CD8-positive, alpha-beta memory T cell (primary cell): Measurements from ENCODE around the gene TXLNB. TPM values are rescaled to one million over a fixed set of nuclear protein-coding genes. Genes with fewer than 3 reads are reported as not detected.

Experiments
- CTCF ChIA-PET: fragments of 350-600 bp; sonication (Branson Sonifier 250); formaldehyde crosslinking; loops from one replicate; lab custom pipeline; 2021; ENCODE audit warnings: antibody characterized with exemption; lab: Charles Lee
- POLR2A ChIA-PET: fragments of 350-600 bp; sonication (Branson Sonifier 250); formaldehyde crosslinking; loops from one replicate; lab custom pipeline; 2021; ENCODE audit warnings: antibody characterized with exemption; lab: Charles Lee
- DNase-seq, 5 donors: peaks; one replicate each; pipeline versions ENCODE4 v3.0.0 to v3.0.0-alpha.2; 2020 to 2022; ENCODE audit warnings: mixed read lengths in 1 of 5
- H3K27ac ChIP-seq: one replicate; pipeline ENCODE4 v1.7.0; 2013; ENCODE audit warnings: low read depth, mild to moderate bottlenecking, low read length, moderate library complexity
- H3K27me3 ChIP-seq: 2 replicates; pipeline ENCODE4 v1.7.0; 2013; ENCODE audit warnings: low read length, mild to moderate bottlenecking; ENCODE audit not compliant: insufficient read depth, poor library complexity, severe bottlenecking
- H3K36me3 ChIP-seq: 2 replicates; pipeline ENCODE4 v1.7.0; 2013; ENCODE audit warnings: mild to moderate bottlenecking, low read length, moderate library complexity; ENCODE audit not compliant: insufficient read depth
- H3K4me1 ChIP-seq: 2 replicates; pipeline ENCODE4 v1.7.0; 2013; ENCODE audit warnings: mild to moderate bottlenecking, low read length, moderate library complexity; ENCODE audit not compliant: insufficient read depth
- H3K4me3 ChIP-seq: 2 replicates; pipeline ENCODE4 v1.7.0; 2013; ENCODE audit warnings: mild to moderate bottlenecking, low read length
- H3K9me3 ChIP-seq: 2 replicates; pipeline ENCODE4 v1.7.0; 2013; ENCODE audit warnings: mild to moderate bottlenecking, low read length
- H3K27ac Mint-ChIP-seq, 8 donors: one replicate each; pipeline ENCODE4 v1.8.0; 2020 to 2021; ENCODE audit warnings: mixed read lengths in 8 of 8, mild to moderate bottlenecking in 6 of 8, inconsistent platforms in 3 of 8, moderate library complexity in 3 of 8
- H3K27me3 Mint-ChIP-seq, 2 donors: one replicate each; pipeline ENCODE4 v1.8.0; 2020 to 2021; ENCODE audit warnings: mixed read lengths in 2 of 2, mild to moderate bottlenecking in 1 of 2, moderate library complexity in 1 of 2
- H3K36me3 Mint-ChIP-seq, 3 donors: one replicate each; pipeline ENCODE4 v1.8.0; 2020 to 2021; ENCODE audit warnings: mixed read lengths in 3 of 3, inconsistent platforms in 1 of 3, mild to moderate bottlenecking in 1 of 3
- H3K4me1 Mint-ChIP-seq, 3 donors: one replicate each; pipeline ENCODE4 v1.8.0; 2020 to 2021; ENCODE audit warnings: mixed read lengths in 3 of 3, inconsistent platforms in 1 of 3, mild to moderate bottlenecking in 1 of 3
- H3K4me3 Mint-ChIP-seq, 7 donors: one replicate each; pipeline ENCODE4 v1.8.0; 2020 to 2021; ENCODE audit warnings: mixed read lengths in 7 of 7, mild to moderate bottlenecking in 6 of 7, moderate library complexity in 4 of 7, inconsistent platforms in 2 of 7
- H3K9me3 Mint-ChIP-seq, 5 donors: one replicate each; pipeline ENCODE4 v1.8.0; 2020 to 2022; ENCODE audit warnings: mixed read lengths in 5 of 5, mild to moderate bottlenecking in 3 of 5, moderate library complexity in 2 of 5, inconsistent platforms in 1 of 5
- polyA plus RNA-seq: library from polyadenylated mRNA; unstranded; fragments of 300-500 nt; fragmentation: Illumina TruSeq; gene quantifications from one replicate; pipeline ENCODE4 v1.2.3, GENCODE V29; 2021
- total RNA-seq, 2 experiments: library from RNA; stranded (reverse); gene quantifications; one replicate each; pipeline ENCODE4 v1.2.3, GENCODE V29; 2021

Gene TXLNB
- total RNA-seq (under 1 TPM; 0.13 to 0.47 TPM), polyA plus RNA-seq (0.35 TPM)

DNA sequence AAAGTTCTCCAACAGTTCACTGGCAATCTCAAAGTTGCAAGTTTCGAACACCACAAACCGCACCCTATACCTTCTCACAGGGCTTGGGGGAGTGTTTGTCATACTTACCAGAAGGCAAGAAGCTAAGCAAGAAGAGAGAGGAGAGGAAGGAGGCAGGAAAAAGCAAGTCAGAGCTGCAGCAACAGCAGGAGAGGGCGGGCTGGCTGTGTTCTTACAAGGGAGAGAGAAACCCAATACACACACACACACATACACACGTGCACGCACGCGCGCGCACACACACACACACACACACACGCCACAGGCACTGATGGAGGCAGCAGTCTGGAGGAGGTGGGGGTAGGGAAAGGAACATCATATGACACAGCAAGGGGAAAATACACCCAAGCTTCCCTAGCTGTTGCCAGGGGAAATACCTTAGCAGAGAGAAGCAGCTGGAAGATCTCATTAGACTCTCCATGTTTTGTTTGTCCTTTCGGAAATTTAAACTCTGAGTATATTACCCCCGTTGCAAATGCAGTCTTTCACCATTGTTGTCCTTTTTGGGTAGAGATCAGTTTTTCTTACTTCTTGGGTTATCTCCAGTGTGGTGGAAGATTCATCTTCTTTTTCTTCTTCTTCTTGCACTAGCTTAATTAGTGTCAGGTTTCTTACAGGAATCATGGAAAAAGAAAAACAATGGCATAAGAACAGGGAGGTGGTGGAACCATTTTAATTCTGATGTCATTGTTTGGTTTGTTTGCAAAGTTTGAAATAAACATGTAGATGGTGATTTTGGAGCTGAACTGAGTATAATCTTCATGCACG, at the start of gene TXLNB:
Gene TXLNB, minus strand, starts transcription at position 186 of the 807 bp plus-strand sequence. CDS start 3,099 bp downstream, outside the sequence.
- peak within 1 kb of the TSS; percentile 42 for H3K4me3 ChIP-seq
- ChIA-PET POLR2A (interaction anchor here (0.5 to 3.0 kb wide), 11 partner anchors 26 to 510 kb away, joined by 3 to 35 read pairs (median 3); partner anchors contain the start of genes CITED2 and HECA), CTCF (interaction anchor here (0.9 to 4.6 kb wide), 19 partner anchors 17 to 477 kb away, joined by 3 to 23 read pairs (median 4); partner anchors contain the start of genes CITED2 and REPS1)
- H3K27me3 ChIP-seq = no peaks in the 10 kb centered on the region
- H3K36me3 Mint-ChIP-seq = peaks cover 2 to 8% (median 3%) of the 10 kb centered on the region in 3 donors
- H3K9me3 ChIP-seq = no peaks in the 10 kb centered on the region
- H3K27ac Mint-ChIP-seq = peak within 1 kb of the TSS; percentile 84 to 98 (median 96)
- peaks cover 0 to 2% of the 10 kb centered on the region in 2 donors for H3K27me3 Mint-ChIP-seq
- peak; percentile 54 to 90 (median 82) for DNase-seq
- H3K36me3 ChIP-seq = no peaks in the 10 kb centered on the region
- peaks cover 43% of the 10 kb centered on the region for H3K4me1 ChIP-seq
- H3K4me1 Mint-ChIP-seq = peaks cover 60 to 81% (median 69%) of the 10 kb centered on the region in 3 donors
- peak within 1 kb of the TSS; percentile 73 to 91 (median 85) for H3K4me3 Mint-ChIP-seq
- H3K9me3 Mint-ChIP-seq = peaks cover 0 to 2% (median 0%) of the 10 kb centered on the region in 5 donors
- peak within 1 kb of the TSS; percentile 77 for H3K27ac ChIP-seq

DNA sequence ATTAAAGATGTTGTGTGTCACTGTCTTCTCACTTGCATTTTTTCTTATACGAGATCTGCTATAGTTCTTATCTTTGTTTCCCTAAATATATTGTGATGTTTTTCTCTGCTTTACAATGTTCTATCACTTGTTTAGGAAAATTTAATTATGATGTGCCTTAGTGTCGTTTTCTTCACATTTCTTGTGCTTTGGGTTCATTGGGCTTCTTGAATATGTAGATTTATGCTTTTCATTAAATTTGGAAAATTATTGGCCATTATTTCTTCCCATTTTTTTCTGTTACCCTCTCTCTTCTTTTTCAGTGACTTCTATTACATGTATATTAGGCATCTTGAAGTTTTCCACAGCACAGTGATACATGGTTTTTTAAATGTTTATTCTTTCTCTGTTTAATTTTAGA, 49.3 kb upstream of the TXLNB start:
- H3K9me3 Mint-ChIP-seq = no peaks in the 10 kb centered on the region
- Histone ChIP-seq H3K4me1 (peaks cover 22% of the 10 kb centered on the region), H3K27me3 (no peaks in the 10 kb centered on the region), H3K36me3 (no peaks in the 10 kb centered on the region), H3K27ac (no peak overlapping the region), H3K9me3 (no peaks in the 10 kb centered on the region), H3K4me3 (no peak overlapping the region)
- H3K36me3 Mint-ChIP-seq = peaks cover 0 to under 1% (median 0%) of the 10 kb centered on the region in 3 donors
- H3K4me1 Mint-ChIP-seq = peaks cover 19 to 33% (median 27%) of the 10 kb centered on the region in 3 donors
- no peak overlapping the region for H3K27ac Mint-ChIP-seq
- H3K4me3 Mint-ChIP-seq = no peak overlapping the region
- no peaks in the 10 kb centered on the region for H3K27me3 Mint-ChIP-seq
- DNase-seq = no peak
- CTCF ChIA-PET = no interaction called here
- POLR2A ChIA-PET = interaction anchor here (0.6 to 0.7 kb wide), 2 partner anchors 39 to 94 kb away, joined by 4 to 7 read pairs; no protein-coding TSS in a partner anchor

DNA sequence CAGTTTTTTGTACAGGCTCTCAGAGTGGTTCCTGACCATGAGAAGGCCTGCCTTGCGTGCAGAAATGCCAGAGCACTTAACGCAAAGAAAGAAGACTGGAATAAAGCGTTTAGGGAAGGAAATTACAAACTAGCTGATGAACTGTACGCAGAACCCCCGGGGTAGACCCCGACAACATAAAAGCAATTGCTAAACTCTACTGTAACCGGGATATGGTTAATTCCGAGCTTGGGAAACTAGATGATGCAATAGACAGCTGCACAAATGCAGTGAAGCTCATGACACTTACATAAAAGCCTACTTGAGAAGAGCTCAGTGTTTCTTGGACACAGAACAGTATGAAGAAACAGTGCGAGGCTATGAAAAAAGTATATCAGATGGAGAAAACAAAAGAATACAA, 47.0 kb upstream of the TXLNB start:
- Histone ChIP-seq H3K36me3 (no peaks in the 10 kb centered on the region), H3K27ac (no peak overlapping the region), H3K4me3 (no peak overlapping the region), H3K9me3 (no peaks in the 10 kb centered on the region), H3K27me3 (no peaks in the 10 kb centered on the region), H3K4me1 (peaks cover 14% of the 10 kb centered on the region)
- H3K4me3 Mint-ChIP-seq = no peak overlapping the region
- no peak for DNase-seq
- H3K27ac Mint-ChIP-seq = no peak overlapping the region
- H3K9me3 Mint-ChIP-seq = no peaks in the 10 kb centered on the region
- H3K4me1 Mint-ChIP-seq = peaks cover 12 to 19% (median 15%) of the 10 kb centered on the region in 3 donors
- ChIA-PET CTCF (interaction anchor here (1.0 to 1.7 kb wide), 2 partner anchors 12 to 119 kb away, joined by 3 to 5 read pairs; no protein-coding TSS in a partner anchor), POLR2A (no interaction called here)
- no peaks in the 10 kb centered on the region for H3K36me3 Mint-ChIP-seq
- no peaks in the 10 kb centered on the region for H3K27me3 Mint-ChIP-seq

- no peak overlapping the region for H3K4me3 ChIP-seq
- H3K9me3 Mint-ChIP-seq = no peaks in the 10 kb centered on the region
- no peaks in the 10 kb centered on the region for H3K36me3 Mint-ChIP-seq
- H3K27ac Mint-ChIP-seq = no peak overlapping the region
- H3K36me3 ChIP-seq = no peaks in the 10 kb centered on the region
- no peak for DNase-seq
- peaks cover 4 to 9% (median 5%) of the 10 kb centered on the region in 3 donors for H3K4me1 Mint-ChIP-seq
- H3K9me3 ChIP-seq = no peaks in the 10 kb centered on the region
- peaks cover 4% of the 10 kb centered on the region for H3K4me1 ChIP-seq
- H3K27me3 ChIP-seq = no peaks in the 10 kb centered on the region
- ChIA-PET CTCF (interaction anchor here (1.7 kb wide), 1 partner anchor 11 kb away, joined by 5 read pairs; no protein-coding TSS in a partner anchor), POLR2A (no interaction called here)
- no peak overlapping the region for H3K4me3 Mint-ChIP-seq
- no peak overlapping the region for H3K27ac ChIP-seq
- H3K27me3 Mint-ChIP-seq = no peaks in the 10 kb centered on the region
Observed at GRCh38 chr6:139337830-139338229, 46.0 kb upstream of the TXLNB start.

- H3K4me3 Mint-ChIP-seq = no peak overlapping the region
Observed at GRCh38 chr6:139337001-139337400, 45.2 kb upstream of the TXLNB start.

GRCh38 chr6:139336488-139336887, 44.7 kb upstream of the TXLNB start:
- Histone ChIP-seq H3K27ac (no peak overlapping the region), H3K27me3 (no peaks in the 10 kb centered on the region), H3K9me3 (no peaks in the 10 kb centered on the region), H3K36me3 (no peaks in the 10 kb centered on the region), H3K4me3 (no peak overlapping the region), H3K4me1 (no peaks in the 10 kb centered on the region)
- H3K4me3 Mint-ChIP-seq = no peak overlapping the region
- H3K27ac Mint-ChIP-seq = no peak overlapping the region
- DNase-seq = no peak
- CTCF ChIA-PET = interaction anchor here (1.0 to 1.3 kb wide), 2 partner anchors 9 to 12 kb away, joined by 3 read pairs; no protein-coding TSS in a partner anchor
- H3K9me3 Mint-ChIP-seq = no peaks in the 10 kb centered on the region
- no peaks in the 10 kb centered on the region for H3K27me3 Mint-ChIP-seq
- H3K4me1 Mint-ChIP-seq = peaks cover 0 to 4% (median 0%) of the 10 kb centered on the region in 3 donors
- POLR2A ChIA-PET = no interaction called here
- no peaks in the 10 kb centered on the region for H3K36me3 Mint-ChIP-seq

More at GRCh38 chr6:139337001-139337400, 45.2 kb upstream of the TXLNB start:
- no peak overlapping the region for H3K4me3 ChIP-seq
- no peaks in the 10 kb centered on the region for H3K9me3 ChIP-seq
- no peaks in the 10 kb centered on the region for H3K27me3 Mint-ChIP-seq
- no peak overlapping the region for H3K27ac ChIP-seq
- no peaks in the 10 kb centered on the region for H3K27me3 ChIP-seq
- no peak for DNase-seq
- peaks cover 0 to 4% (median 0%) of the 10 kb centered on the region in 3 donors for H3K4me1 Mint-ChIP-seq
- no peaks in the 10 kb centered on the region for H3K36me3 ChIP-seq
- H3K4me1 ChIP-seq = no peaks in the 10 kb centered on the region
- CTCF ChIA-PET = interaction anchor here (1.3 kb wide), 1 partner anchor 13 kb away, joined by 3 read pairs; no protein-coding TSS in a partner anchor
- no peaks in the 10 kb centered on the region for H3K36me3 Mint-ChIP-seq
- H3K9me3 Mint-ChIP-seq = no peaks in the 10 kb centered on the region
- no peak overlapping the region for H3K27ac Mint-ChIP-seq
- POLR2A ChIA-PET = no interaction called here

GRCh38 chr6:139335447-139336210, 43.8 kb upstream of the TXLNB start:
- no peaks in the 10 kb centered on the region for H3K27me3 Mint-ChIP-seq
- no peak for DNase-seq
- no peak overlapping the region for H3K4me3 Mint-ChIP-seq
- Histone ChIP-seq H3K36me3 (no peaks in the 10 kb centered on the region), H3K9me3 (no peaks in the 10 kb centered on the region), H3K4me3 (no peak overlapping the region), H3K27me3 (no peaks in the 10 kb centered on the region), H3K4me1 (no peaks in the 10 kb centered on the region), H3K27ac (no peak overlapping the region)
- peaks cover 0 to 4% (median 0%) of the 10 kb centered on the region in 3 donors for H3K4me1 Mint-ChIP-seq
- CTCF ChIA-PET = interaction anchor here (1.0 to 1.6 kb wide), 3 partner anchors 9 to 11 kb away, joined by 3 read pairs; no protein-coding TSS in a partner anchor
- peak overlapping the region in 2 of 8 donors; percentile 14 to 23 for H3K27ac Mint-ChIP-seq
- POLR2A ChIA-PET = no interaction called here
- H3K36me3 Mint-ChIP-seq = no peaks in the 10 kb centered on the region
- H3K9me3 Mint-ChIP-seq = no peaks in the 10 kb centered on the region
